Stimulated activated CD8-positive, alpha-beta memory T cell treated with anti-CD3 and anti-CD28 coated beads, Interleukin-15, amount 100 ng/mL, for 1 hour (primary cell): ENCODE data around the gene LPCAT3.

Experiments
- DNase-seq: peaks from one replicate; pipeline ENCODE4 v3.0.0-alpha.2; 2020; ENCODE audit warnings: low read depth

The LPCAT3 gene

DNA sequence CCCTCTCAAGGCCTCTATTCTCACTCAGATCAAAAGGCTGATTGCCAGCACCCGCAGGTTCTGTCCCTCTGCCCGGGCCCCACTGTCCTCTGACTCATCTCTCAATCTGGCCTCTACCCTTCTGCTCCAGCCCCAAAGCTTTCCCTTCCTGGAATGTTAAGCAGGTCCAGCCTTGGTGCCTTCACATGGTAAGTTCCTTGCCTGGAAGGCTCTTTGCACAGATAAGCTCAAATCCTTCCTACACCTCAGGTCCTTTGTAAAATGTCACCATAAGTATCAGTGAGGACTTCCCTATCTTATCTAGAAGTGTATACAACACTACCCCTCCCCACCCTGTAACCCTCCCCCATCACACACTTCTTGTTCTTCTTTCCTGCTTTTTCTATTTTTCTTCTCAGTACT is 22.2 kb downstream of the LPCAT3 start:
- DNase-seq, result no peak

DNA sequence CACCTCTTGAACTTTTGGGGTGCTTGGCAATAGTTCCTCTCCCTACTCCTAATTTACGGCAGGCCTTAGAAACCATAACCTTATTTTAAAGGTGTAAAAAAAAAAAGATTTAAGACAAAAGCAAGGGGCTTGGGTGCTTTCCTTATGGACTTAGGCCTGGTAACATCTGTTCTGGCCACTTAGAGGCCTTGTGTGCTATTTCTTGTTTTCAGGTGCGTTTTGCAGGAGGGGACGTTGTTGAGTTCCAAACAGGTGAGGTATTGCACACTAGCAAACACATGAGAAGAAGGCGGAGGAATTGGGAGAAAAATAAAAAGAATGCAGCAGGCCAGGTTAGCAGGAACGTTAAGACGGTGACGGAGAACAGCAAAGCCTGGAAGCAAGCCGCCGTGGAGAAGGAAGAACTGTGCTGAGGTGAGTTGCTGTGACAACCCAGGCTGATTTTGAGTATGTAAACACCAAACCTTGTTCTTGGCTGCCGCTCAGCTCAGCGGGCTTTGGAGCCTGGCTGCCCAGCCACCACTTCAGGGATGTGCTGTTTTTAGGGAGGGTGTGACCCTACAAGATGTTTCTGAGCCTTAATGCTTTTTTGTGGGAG is 30.2 kb downstream of the LPCAT3 start:
- no peak for DNase-seq

DNA sequence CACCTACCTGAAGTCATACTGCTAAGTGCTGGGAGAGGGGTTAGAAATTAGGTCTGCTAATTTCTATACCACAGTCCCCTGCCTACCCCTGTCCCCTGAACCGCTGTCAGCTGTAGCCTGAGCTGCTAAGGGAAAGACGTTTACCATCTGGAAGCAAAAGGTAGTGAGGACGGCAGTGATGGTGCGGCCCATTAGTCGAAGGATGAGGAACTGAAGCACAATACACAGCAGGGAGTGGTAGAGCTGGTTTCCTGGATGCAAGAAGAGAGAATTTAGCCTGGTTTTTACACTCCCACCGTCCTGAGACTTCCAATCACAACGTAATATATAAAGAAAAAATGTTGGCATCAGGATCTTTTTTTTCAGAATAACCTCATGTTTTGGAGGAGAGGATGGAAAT is 35.7 kb downstream of the LPCAT3 start:
- DNase-seq, result no peak

DNA sequence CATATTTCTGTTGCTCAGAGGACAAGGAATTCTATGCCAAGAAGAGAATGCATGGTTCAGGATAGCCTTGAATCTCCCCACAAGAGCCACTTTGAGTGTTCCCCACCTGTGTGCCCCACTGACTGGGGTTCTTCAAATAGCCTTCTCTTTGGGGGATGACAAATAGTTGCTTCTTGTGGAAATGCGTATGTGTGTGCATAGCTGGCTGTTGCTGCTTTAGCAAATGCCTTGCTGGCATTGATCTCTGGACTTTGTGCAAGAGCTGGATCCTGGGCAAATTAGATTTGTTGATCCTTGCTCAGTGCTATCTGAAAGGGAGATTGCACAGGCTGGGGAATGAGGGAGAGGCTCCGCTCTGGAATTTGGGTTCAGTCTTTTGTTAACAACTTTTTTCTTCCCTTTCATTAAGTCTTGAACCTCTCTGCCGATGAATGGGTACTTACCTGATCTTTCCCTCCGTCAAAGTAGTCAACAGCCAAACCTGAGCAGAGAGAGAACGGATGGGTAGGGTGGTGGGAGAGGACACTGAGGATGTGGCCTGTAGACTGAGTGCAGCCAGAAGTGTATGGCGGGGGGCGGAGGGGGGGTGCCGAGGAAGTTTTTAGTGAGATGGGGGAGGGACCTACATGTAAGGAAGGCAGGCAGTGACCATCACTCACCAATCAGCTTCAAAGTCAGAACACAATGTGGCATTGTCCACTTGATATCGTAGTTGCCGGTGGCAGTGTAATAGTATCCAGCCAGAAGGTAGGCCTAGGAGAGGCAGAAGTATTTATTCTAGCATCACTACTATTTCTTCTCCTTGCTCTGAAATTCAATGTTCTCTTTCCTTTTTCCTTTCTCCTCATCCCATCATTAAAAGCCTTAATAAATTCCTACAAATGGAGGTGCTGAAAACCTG is 36.9 kb downstream of the LPCAT3 start:
- DNase-seq, result no peak

DNA sequence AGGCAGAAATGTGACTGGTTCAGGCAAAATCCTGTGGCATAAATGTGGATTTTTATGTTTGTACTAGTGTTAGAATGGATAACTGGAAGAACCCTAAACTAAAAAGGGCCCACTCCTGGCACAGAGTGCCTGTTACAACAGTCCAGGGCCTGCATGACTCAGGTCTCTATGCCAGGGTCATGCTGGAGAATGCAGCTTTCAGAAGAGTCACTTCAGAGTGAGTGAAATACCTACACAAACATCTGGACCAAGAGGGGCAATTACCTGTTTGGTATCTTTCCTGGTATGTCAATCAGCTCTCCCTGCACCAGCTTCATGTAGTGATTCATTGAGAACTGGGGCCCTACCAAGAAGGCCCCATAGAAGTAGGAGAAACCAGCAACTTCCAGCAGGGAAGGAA is 37.5 kb downstream of the LPCAT3 start:
- no peak for DNase-seq

DNA sequence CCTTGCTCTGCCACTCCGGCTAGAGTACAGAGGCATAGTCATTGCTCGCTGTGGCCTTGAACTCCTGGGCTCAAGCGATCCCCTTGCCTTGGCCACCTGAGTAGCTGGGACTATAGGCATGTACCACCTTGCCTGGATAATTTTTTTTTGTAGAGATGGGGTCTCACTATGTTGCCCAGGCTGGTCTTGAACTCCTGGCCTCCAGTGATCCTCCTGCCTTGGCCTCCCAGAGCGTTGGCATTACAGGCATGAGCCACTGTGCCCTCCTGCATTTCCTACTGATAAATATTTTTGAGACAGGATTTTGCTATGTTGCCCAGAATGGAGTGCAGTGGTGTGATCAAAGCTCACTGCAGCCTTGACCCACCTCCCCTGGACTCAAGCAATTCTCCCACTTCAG is 38.2 kb downstream of the LPCAT3 start:
- DNase-seq, result no peak

DNA sequence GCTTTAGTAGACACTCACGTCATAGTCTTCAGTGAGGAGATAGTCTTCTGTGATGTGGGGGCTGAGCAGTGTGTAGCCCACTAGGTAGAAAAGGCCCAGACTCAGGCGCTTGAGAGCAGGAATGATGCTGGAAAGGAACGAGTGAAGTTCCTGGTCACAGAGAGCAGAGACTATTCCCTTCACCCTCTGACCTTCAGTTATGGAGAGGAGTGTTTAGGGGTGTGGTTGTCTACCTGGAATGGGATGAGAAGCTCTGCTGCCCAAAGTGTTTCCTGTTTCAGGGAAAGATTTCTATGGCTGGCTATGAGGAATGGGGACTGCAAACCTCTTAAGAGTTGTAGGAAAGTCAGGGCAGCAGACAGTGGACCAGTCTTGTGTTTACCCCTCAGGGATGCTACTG is 38.8 kb downstream of the LPCAT3 start:
- DNase-seq, result no peak

DNA sequence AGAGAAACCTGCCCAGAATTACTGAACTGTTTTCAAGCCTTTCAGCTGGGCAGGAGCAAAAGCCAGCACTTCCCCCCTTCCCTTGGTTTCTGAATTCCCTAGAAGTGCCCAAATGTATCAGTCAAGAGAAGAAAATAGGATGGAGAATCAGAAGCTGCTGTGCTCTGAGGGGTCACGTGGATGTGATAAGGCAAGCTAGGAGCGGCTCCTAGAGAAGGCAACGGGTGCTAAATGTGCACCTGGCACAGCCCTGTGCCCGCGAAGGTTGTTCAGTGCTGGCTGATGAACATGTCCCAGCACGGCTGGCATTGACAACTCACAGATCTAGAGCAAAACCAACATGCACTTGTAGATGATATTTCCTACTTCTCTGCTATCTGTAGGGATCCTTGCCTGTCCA is 39.3 kb downstream of the LPCAT3 start:
- DNase-seq, result no peak

DNA sequence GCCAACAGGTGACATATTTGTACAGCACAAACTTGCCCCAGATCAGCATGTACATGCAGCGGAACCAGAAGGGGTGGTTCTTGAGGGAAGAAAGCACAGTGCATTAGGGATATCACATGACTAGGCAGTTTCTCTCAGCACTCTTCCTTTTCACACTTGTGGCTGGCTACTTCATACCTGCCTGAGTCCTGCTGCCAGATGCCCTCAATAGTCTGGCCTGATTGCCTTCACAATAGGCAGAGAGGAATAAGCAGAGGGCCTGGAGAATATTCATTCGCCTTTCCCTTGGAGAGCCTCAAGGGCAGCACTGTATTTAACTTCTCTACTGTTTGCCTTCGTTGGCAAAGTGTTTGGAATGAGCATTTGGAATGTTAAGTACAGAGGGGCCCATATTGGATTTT is 39.7 kb downstream of the LPCAT3 start:
- no peak for DNase-seq

DNA sequence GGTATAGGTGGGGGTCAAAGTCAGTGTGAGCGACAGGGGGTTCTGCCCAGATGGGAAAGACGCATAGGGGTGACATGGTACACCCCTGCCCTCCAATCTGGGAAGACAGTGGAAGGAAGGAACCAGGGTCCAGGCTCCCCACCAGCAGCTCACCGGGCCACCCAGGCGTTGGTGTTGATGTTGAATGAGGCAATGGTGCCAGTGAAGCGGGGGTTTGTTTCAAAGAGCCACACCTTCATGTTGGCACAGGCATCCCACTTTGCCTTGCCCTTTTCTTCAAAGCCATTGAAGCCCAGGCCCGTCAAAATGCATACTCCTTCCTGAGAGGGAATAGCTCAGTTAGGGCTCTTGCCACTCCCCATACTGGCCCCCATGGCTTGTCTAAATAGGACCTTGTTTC is 40.1 kb downstream of the LPCAT3 start:
- no peak for DNase-seq

DNA sequence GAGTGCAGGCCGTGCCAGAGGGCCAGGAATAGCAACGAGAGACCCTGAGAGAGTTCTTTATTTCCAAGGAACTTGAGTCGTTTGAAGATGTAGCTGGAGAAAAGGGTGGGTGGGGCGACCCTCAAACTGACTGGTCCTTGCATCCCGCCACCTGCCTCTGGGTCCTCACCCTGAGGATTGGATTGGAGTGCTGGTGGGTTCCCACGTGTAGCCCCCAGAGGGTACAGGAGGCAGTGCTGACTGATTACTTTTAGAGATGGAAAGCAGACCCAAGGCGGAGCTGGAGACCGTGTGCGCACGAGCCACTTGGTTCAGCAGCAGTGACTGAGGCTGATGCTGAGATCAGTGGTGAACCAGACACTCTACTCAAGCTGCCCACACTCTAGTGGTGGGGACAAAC is 40.6 kb downstream of the LPCAT3 start:
- no peak for DNase-seq

DNA sequence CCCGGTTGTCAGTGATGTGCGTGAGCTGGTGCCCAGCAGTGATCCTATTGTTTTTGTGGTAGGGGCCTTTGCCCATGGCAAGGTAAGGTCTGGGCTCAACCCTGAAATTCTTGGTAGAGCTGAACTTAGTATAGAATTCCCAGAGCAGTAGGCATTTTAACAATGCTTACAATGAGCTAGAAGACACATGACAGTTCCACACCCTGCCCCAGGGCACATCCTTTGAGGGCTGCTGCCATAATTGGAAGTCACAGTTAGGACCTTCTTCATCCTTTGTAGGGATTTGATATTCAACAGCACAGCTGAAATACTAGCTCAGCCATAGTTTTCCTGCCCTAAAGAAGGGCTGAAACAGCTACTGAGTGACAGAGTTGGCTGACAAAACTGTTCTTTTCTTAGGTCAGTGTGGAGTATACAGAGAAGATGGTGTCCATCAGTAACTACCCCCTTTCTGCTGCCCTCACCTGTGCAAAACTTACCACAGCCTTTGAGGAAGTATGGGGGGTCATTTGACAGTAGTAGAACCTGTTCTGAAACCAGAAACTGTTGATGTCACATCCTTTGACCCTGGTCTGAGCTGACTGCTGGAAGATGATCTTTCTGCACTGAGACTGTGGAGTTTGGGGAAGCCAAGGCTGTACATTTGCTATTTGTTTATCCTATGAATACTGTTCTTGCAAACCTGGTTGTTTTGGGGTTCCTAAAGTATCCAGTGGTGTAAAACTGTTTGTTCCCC is 42.8 kb downstream of the LPCAT3 start:
- DNase-seq, result no peak

DNA sequence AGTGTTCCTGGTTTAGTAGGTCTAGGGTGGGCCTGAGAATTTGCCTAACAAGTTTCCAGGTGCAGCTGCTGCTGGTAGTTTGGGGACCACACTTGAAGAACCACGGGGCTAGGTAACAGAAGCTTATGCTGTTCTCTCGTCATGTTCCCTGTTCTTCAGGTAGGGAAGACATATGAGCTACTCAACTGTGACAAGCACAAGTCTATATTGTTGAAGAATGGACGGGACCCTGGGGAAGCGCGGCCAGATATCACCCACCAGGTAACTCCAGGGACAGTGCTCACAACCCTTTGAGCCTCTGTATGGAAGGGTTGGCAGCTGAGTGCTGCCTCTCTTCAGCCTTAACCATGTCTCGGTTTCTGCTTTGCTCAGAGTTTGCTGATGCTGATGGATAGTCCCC is 44.1 kb downstream of the LPCAT3 start:
- no peak for DNase-seq

DNA sequence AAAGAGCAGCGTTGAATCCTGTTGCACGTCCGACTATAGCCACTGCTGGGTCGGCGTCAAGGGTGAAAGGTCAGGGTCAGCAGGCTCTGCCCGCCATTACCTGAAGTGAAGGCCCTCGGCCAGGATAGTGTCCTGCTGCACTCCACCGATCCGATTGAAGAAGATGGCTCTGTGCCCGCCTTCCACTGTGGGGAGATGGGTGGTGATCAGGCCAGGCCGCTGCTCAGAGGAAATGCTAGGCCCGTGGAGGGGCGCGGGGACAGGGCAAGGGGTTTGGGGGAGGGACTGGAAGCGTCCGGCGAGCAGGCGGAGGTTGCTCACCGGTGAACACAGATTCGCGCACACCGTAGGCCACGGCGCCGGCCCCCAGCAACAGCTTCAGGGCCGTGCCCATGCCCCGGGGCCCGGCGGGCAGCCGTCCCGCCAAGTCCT is 48.2 kb downstream of the LPCAT3 start:
- no peak for DNase-seq

DNA sequence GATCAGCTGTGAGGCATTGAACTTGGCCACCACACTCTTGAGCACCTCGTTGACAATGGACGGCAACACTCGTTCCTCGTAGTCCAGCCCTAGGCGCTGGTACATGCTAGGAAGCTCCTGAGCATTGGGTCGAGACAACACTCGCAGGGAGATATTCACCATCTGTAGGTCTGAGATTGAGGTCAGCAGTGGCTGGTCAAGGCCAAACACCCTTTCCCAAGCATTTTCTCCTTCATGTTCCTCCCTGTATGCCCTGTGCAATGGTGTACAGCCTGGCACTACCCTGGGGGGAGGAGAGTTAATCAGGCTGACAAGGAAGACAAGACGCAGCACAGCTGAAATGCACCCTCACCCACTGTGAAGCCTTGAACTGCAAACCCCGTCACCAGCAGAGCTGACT is 49.9 kb downstream of the LPCAT3 start:
- no peak for DNase-seq

DNA sequence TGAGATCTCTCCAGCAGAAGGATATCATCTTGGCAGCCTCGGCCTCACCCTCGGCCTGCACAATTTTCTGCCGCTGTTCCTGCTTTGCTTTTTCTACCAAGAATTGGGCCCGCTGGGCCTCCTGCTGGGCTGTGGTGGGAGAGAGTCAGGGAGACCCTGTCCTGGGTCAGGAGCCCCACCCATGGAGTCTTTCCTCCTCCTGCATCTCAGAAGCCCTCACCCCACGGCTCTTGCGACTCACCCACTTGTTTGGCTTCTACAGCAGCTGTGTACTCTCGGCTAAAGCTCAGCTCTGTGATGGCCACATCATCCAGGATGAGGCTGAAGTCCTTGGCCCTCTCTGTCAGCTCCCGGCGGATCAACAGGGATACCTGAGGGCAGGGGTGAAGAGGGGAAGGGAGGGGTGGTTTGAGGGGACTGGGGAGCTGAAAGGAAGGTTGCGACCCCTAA is 50.6 kb downstream of the LPCAT3 start:
- DNase-seq, result no peak

DNA sequence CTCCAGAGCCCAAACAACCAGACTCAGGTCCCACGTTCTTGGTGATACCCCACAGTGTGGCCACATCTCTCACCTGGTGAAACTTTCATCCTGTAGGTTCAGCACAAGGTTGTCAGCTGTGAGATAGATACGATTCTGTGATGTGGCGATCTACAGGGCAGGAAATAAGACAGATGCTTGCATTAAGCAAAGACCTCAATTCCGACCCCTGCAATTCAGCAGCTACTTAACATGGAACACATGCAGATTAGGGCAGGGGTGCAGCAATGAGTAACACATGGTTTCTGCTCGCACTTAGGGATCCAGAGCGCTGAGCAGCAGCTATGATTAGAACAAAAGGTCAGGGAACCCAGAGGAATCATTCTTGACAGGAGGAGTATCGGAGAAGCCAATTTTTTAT is 51.9 kb downstream of the LPCAT3 start:
- no peak for DNase-seq

DNA sequence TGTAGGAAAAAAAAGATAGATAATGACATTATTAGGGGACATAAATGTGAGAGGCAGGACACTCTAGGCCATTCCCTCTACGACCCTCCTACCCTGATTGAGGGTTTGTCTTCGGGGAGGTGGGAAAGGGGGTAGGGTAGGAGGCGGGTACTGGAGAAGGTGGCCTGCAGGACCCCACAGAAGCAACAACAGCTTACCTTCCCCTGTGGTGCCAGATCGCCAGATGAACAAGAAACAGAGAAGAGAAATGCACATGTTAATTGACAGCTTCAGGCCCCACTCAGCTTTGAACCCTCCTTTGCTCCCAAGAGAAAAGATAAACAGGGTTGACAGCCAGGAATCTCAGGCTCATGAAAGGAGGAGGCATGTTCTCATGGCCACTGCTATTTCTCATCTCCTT is 52.6 kb downstream of the LPCAT3 start:
- DNase-seq, result no peak

DNA sequence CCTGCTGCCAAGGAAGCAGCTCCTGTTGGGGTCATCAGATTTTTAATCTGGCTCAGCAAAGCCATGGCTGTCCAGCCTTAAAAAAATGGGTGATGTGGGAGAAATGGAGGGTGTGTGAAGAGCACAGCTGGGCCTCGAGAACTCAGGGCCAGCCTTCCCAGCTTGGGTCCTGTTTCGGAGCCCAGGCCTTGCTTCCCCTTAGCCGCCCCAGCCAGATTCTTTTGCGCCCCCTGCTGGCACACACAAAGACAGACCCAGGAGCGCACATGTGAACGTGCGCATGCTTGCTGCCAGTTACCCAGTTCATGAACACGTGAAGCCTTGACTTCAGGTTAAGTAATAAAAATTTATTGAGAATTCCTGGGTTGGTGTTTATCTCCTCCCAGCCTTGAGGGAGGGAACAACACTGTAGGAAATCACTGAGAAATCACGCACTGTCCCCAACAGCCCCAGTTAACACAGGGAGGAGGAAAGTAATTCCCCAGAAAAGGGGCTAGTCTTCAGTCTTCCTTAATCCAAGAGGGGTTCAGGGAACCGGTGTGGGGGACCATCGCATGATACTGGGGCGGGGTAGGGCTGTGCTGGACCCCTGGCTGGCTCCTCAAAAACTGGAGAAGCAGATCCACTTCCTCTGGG is 53.1 kb downstream of the LPCAT3 start:
- DNase-seq, result peak; percentile 84

DNA sequence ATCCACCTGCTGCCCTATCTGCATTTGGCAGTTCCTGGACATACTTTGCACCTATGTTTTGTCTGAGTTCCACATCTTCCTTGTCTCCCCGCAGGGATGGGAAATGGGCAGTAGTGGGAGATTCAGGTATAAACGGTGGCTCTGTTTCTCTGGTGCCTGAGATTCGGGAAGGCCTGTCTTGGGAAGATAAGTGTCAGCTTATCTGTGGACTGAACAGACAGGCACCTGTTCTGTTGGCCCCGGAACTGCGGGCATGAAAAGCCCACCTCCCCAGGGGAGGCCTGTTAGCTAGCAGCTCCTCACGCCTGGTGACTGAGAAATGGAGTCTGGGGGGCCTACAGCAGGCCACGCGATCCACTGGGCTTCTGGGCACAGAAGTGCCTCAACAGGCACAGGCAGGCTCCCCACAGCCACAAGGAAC is 53.7 kb downstream of the LPCAT3 start:
- no peak for DNase-seq

DNA sequence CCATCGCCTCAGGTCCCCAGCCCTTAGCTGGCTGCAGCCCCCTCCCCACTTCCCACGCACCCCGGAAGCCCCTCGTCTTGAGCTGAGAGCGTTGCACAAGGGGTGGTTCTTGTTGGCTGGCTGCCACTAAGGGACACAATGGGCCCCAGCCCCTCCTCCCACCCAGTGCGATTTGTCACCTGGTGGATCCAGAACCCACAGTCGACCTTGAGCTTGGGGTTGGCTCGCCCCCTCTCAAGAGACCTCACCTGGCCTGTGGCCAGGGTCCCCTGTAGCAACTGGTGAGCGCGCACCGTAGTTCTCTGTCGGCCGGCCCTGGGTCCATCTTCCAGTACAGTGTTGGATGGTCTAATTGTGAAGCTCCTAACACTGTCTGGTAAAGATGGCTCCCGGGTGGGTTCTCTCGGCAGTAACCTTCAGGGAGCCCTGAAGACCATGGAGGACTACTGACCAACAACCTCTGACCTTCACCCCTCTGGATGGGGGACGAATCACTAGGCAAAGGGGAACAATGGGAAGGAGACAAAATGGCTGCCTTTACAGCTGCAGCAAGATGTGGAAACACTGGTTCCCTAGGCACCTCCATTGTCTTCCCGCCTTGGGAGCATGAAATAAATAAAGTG is 54.4 kb downstream of the LPCAT3 start:
- no peak for DNase-seq
